Hepatocyte (in vitro differentiated cells): Measurements from ENCODE around the gene ZNRF3. TPM values are rescaled to one million over a fixed set of nuclear protein-coding genes. Genes with fewer than 3 reads are reported as not detected.

ENCODE experiments used
- DNase-seq: peaks from one replicate; pipeline ENCODE4 v3.0.0-alpha.2; 2016; ENCODE audit warnings: low spot score
- H2AFZ ChIP-seq: fragments of 200-600 bp; sonication (generic); 2 replicates; pipeline ENCODE4 v1.6.0; 2016; ENCODE audit warnings: antibody characterized with exemption, mild to moderate bottlenecking
- H3K27ac ChIP-seq: fragments of 200-600 bp; sonication (generic); 2 replicates; pipeline ENCODE4 v1.5.1; 2016; ENCODE audit warnings: mild to moderate bottlenecking
- H3K27me3 ChIP-seq: fragments of 200-600 bp; sonication (generic); 2 replicates; pipeline ENCODE4 v1.6.1; 2016
- H3K36me3 ChIP-seq: fragments of 200-600 bp; sonication (generic); replicated peaks from 2 replicates; pipeline ENCODE4 v1.5.1; 2016; ENCODE audit warnings: low read depth; ENCODE audit not compliant: insufficient read depth
- H3K4me1 ChIP-seq: fragments of 200-600 bp; sonication (generic); 2 replicates; pipeline ENCODE4 v1.5.1; 2016; ENCODE audit warnings: mild to moderate bottlenecking, moderate library complexity; ENCODE audit not compliant: insufficient read depth
- H3K4me2 ChIP-seq: fragments of 200-600 bp; sonication (generic); 2 replicates; pipeline ENCODE4 v1.6.0; 2016
- H3K4me3 ChIP-seq: fragments of 200-600 bp; sonication (generic); 2 replicates; pipeline ENCODE4 v1.5.1; 2016; ENCODE audit warnings: mild to moderate bottlenecking
- H3K79me2 ChIP-seq: fragments of 200-600 bp; sonication (generic); 2 replicates; pipeline ENCODE4 v1.6.0; 2017; ENCODE audit warnings: mild to moderate bottlenecking
- H3K9me2 ChIP-seq: fragments of 200-600 bp; sonication (generic); replicated peaks from 2 replicates; pipeline ENCODE4 v1.6.0; 2017; ENCODE audit warnings: mild to moderate bottlenecking; ENCODE audit not compliant: insufficient read depth
- H3K9me3 ChIP-seq: fragments of 200-600 bp; sonication (generic); 2 replicates; pipeline ENCODE4 v1.5.1; 2016; ENCODE audit warnings: low read depth, mild to moderate bottlenecking
- H4K20me1 ChIP-seq: fragments of 200-600 bp; sonication (generic); 2 replicates; pipeline ENCODE4 v1.6.0; 2016; ENCODE audit warnings: mild to moderate bottlenecking; ENCODE audit not compliant: insufficient read depth, poor library complexity, severe bottlenecking
- CTCF ChIP-seq: fragments of 200-600 bp; sonication (generic); IDR thresholded peaks from 2 replicates; pipeline ENCODE4 v1.5.1; 2016; ENCODE audit warnings: antibody characterized with exemption, mild to moderate bottlenecking; ENCODE audit not compliant: poor library complexity
- EZH2 ChIP-seq: fragments of 200-600 bp; sonication (generic); IDR thresholded peaks from 2 replicates; pipeline ENCODE4 v1.6.1; 2016; ENCODE audit warnings: antibody characterized with exemption, mild to moderate bottlenecking, borderline replicate concordance
- EZH2phosphoT487 ChIP-seq: fragments of 200-600 bp; sonication (generic); IDR thresholded peaks from one replicate; pipeline ENCODE4 v1.6.1; 2018; ENCODE audit warnings: antibody characterized with exemption, mild to moderate bottlenecking, low read depth, moderate library complexity; ENCODE audit not compliant: unreplicated experiment, severe bottlenecking
- WGBS: methylation state at CpG from one replicate; pipeline ENCODE4 v1.1.6; 2016; ENCODE audit warnings: low lambda C conversion rate; ENCODE audit errors: missing lambda C conversion rate; 5-methylcytosine and 5-hydroxymethylcytosine counted together
- polyA plus RNA-seq: library from polyadenylated mRNA; unstranded; fragments of >200 nt; fragmentation: Nextera tagmentation; extraction: Ambion mirVana; gene quantifications from 2 replicates; pipeline ENCODE4 v1.2.1, GENCODE V29; 2016
- total RNA-seq: library from RNA; depleted of rRNA; stranded (reverse); fragments of >200 nt; gene quantifications from 2 replicates; pipeline ENCODE4 v1.2.3, GENCODE V29; 2014

The ZNRF3 gene
- total and polyA plus RNA-seq, 2 experiments from 2014 or later = 8.9 to 14.7 TPM

- Histone ChIP-seq H4K20me1 (no peaks in the 10 kb centered on the region), H3K9me2 (no peaks in the 10 kb centered on the region), H3K4me3 (no peak overlapping the region), H3K4me1 (peaks cover 34% of the 10 kb centered on the region), H3K79me2 (peaks cover 86% of the 10 kb centered on the region), H3K9me3 (no peaks in the 10 kb centered on the region), H2AFZ (no peak overlapping the region), H3K27me3 (no peaks in the 10 kb centered on the region), H3K4me2 (no peak overlapping the region), H3K36me3 (no peaks in the 10 kb centered on the region), H3K27ac (no peak overlapping the region)
- DNase-seq = no peak
- TF ChIP-seq CTCF (no peak), EZH2 (no peak), EZH2phosphoT487 (no peak)
- 92% methylated on average over 5 of the region's 5 CpGs for WGBS
Measured at GRCh38 chr22:28929197-28929596, 45.8 kb downstream of the ZNRF3 start.

- Histone ChIP-seq H3K9me2 (no peaks in the 10 kb centered on the region), H3K4me3 (no peak overlapping the region), H3K4me1 (peaks cover 30% of the 10 kb centered on the region), H3K79me2 (peaks cover 86% of the 10 kb centered on the region), H3K27me3 (no peaks in the 10 kb centered on the region), H3K9me3 (no peaks in the 10 kb centered on the region), H4K20me1 (no peaks in the 10 kb centered on the region), H3K27ac (no peak overlapping the region), H3K4me2 (no peak overlapping the region), H3K36me3 (no peaks in the 10 kb centered on the region), H2AFZ (no peak overlapping the region)
- DNase-seq = no peak
- WGBS = 75% methylated on average over 4 of the region's 4 CpGs
- TF ChIP-seq EZH2 = no peak
- no peak for TF ChIP-seq CTCF
- no peak for TF ChIP-seq EZH2phosphoT487
Measured at GRCh38 chr22:28930357-28931007, 47.1 kb downstream of the ZNRF3 start.

GRCh38 chr22:28931844-28932567 is 48.6 kb downstream of the ZNRF3 start:
- Histone ChIP-seq H3K9me2 (no peaks in the 10 kb centered on the region), H3K79me2 (peaks cover 85% of the 10 kb centered on the region), H3K4me2 (peak overlapping the region; percentile 23), H3K4me1 (peaks cover 29% of the 10 kb centered on the region), H3K36me3 (no peaks in the 10 kb centered on the region), H3K4me3 (no peak overlapping the region), H3K27me3 (no peaks in the 10 kb centered on the region), H2AFZ (no peak overlapping the region), H3K9me3 (no peaks in the 10 kb centered on the region), H3K27ac (no peak overlapping the region), H4K20me1 (no peaks in the 10 kb centered on the region)
- DNase-seq = no peak
- TF ChIP-seq EZH2phosphoT487 = no peak
- TF ChIP-seq CTCF = no peak
- TF ChIP-seq EZH2 = no peak
- WGBS = 62% methylated on average over 5 of the region's 5 CpGs
